ENCODE data around the gene ANO1. TPM values are rescaled to one million over a fixed set of nuclear protein-coding genes. Genes with fewer than 3 reads are reported as not detected.

The ANO1 gene
- total and polyA plus RNA-seq, 12 donors: 0.67 to 6.7 (median 2.2) TPM

GRCh38 chr11:70146895-70147520 is 68.9 kb downstream of the ANO1 start:
- H3K9me3 ChIP-seq (replicated peaks in 1 of 3): no peaks in the 10 kb centered on the region
- DNase-seq: no peak
- H3K4me3 ChIP-seq: no peak overlapping the region
- H3K27ac ChIP-seq: no peak overlapping the region
- TF ChIP-seq POLR2A (IDR thresholded peaks at IDR 0.05): no peak
- TF ChIP-seq, protein P1, sequence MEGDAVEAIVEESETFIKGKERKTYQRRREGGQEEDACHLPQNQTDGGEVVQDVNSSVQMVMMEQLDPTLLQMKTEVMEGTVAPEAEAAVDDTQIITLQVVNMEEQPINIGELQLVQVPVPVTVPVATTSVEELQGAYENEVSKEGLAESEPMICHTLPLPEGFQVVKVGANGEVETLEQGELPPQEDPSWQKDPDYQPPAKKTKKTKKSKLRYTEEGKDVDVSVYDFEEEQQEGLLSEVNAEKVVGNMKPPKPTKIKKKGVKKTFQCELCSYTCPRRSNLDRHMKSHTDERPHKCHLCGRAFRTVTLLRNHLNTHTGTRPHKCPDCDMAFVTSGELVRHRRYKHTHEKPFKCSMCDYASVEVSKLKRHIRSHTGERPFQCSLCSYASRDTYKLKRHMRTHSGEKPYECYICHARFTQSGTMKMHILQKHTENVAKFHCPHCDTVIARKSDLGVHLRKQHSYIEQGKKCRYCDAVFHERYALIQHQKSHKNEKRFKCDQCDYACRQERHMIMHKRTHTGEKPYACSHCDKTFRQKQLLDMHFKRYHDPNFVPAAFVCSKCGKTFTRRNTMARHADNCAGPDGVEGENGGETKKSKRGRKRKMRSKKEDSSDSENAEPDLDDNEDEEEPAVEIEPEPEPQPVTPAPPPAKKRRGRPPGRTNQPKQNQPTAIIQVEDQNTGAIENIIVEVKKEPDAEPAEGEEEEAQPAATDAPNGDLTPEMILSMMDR (IDR thresholded peaks at IDR 0.05): no peak
- H3K36me3 ChIP-seq (replicated peaks in 1 of 2): no peaks in the 10 kb centered on the region
- WGBS, 4 donors: 58 to 80% (median 66%) methylated on average over 8 to 14 of the region's 14 CpGs
- intact Hi-C loops (cut with DNase I): no loop called here
- no peaks in the 10 kb centered on the region for H3K4me1 ChIP-seq (replicated peaks in 1 of 2)
- no peaks in the 10 kb centered on the region for H3K27me3 ChIP-seq

- Histone ChIP-seq H3K4me3 (no peak overlapping the region), H3K27ac (no peak overlapping the region), H3K36me3 (replicated peaks in 1 of 2) (no peaks in the 10 kb centered on the region), H3K4me1 (replicated peaks in 1 of 2) (no peaks in the 10 kb centered on the region), H3K27me3 (no peaks in the 10 kb centered on the region), H3K9me3 (replicated peaks in 1 of 3) (no peaks in the 10 kb centered on the region)
- DNase-seq: no peak
- TF ChIP-seq POLR2A (IDR thresholded peaks at IDR 0.05): no peak
- TF ChIP-seq, protein P1 (IDR thresholded peaks at IDR 0.05): no peak
- intact Hi-C loops (cut with DNase I): no loop called here
- 62 to 68% (median 66%) methylated on average over 10 to 13 of the region's 13 CpGs for WGBS, 4 donors
Measured at GRCh38 chr11:70147668-70148067, 69.6 kb downstream of the ANO1 start.

DNA sequence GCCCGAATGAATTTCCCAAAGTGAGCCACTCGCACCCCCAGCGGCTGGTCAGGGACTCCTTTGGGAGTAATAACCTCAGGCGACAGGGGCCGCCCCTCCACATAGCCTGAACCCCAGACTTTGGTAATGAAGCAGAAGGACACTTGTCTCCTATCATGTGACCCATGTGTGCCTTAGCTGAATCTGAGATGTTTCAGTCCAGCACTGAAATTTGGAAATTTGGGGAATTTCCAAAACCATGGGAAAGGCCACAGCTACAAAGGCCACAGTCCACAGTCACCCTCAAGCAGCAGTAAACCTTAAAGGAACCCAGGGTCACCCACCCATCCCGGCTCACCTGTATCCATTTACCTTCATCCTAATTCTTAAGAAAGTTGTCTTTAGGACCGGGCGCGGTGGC is 73.6 kb downstream of the ANO1 start:
- no peaks in the 10 kb centered on the region for H3K4me1 ChIP-seq (replicated peaks in 1 of 2)
- 89 to 99% (median 91%) methylated on average over 5 to 9 of the region's 9 CpGs for WGBS, 4 donors

DNA sequence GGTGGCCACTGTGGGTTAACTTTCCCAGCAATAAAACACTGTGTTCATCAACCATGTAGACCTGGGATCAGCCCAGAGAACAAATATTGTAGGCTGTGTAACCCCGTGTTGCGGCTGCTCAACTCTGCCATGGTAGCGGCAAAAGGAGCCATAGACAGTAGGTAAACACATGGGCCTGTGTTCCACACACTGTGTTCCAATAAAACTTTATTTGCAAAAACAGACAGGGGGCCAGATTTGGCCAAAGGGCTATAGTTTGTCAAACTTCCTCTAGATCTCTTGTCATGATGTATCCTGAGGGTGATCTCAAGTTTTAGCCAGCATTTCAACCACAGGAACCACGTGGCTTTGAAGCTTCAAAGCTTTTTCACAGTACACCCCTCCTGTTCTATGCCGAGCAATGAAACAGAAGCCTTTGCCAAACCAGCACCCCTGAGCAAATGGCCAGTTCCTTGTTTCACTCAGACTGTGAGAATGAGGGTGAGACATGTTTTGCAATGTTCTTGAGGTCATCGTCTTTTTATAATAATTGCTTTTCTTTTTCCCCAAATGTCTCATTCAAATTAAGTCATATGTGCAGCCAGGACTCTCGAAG is 75.1 kb downstream of the ANO1 start:
- Histone ChIP-seq H3K9me3 (replicated peaks in 1 of 3) (no peaks in the 10 kb centered on the region), H3K36me3 (replicated peaks in 1 of 2) (no peaks in the 10 kb centered on the region), H3K27ac (no peak overlapping the region), H3K4me3 (no peak overlapping the region), H3K4me1 (replicated peaks in 1 of 2) (no peaks in the 10 kb centered on the region), H3K27me3 (no peaks in the 10 kb centered on the region)
- 77 to 86% (median 85%) methylated on average over 7 of the region's 7 CpGs for WGBS, 4 donors
- intact Hi-C loops (cut with DNase I): no loop called here
- no peak for DNase-seq
- no peak for TF ChIP-seq POLR2A (IDR thresholded peaks at IDR 0.05)
- TF ChIP-seq, protein P1 (IDR thresholded peaks at IDR 0.05): no peak

More for the DNA sequence above, 73.6 kb downstream of the ANO1 start:
- DNase-seq: no peak
- H3K36me3 ChIP-seq (replicated peaks in 1 of 2): no peaks in the 10 kb centered on the region
- H3K27me3 ChIP-seq: no peaks in the 10 kb centered on the region
- no peak overlapping the region for H3K4me3 ChIP-seq
- H3K27ac ChIP-seq: no peak overlapping the region
- no peak for TF ChIP-seq POLR2A (IDR thresholded peaks at IDR 0.05)
- TF ChIP-seq, protein P1 (IDR thresholded peaks at IDR 0.05): no peak
- H3K9me3 ChIP-seq (replicated peaks in 1 of 3): no peaks in the 10 kb centered on the region
- intact Hi-C loops (cut with DNase I): no loop called here
